GM12878 (cell line): ENCODE data around the gene NMRK2. TPM values are rescaled to one million over a fixed set of nuclear protein-coding genes. Genes with fewer than 3 reads are reported as not detected.
A peak's percentile ranks its signal among the peaks of the same experiment; 100 is the strongest.

ENCODE experiments used
- ASH2L ChIP-seq: fragments of 300-600, 200-600 bp; sonication (generic); IDR thresholded peaks from 2 replicates; pipeline ENCODE4 v1.6.1; 2017; ENCODE audit warnings: low read depth, mild to moderate bottlenecking, borderline replicate concordance
- BACH1 ChIP-seq: fragments of 450-650 bp; IDR thresholded peaks from 2 replicates; pipeline ENCODE4 v1.6.1; 2017; ENCODE audit warnings: mild to moderate bottlenecking, borderline replicate concordance
- CHD1 ChIP-seq: IDR thresholded peaks from 2 replicates; pipeline ENCODE4 v1.6.1; 2012; ENCODE audit warnings: low read depth, low read length, improper control_type of control experiment
- CREB1 ChIP-seq: IDR thresholded peaks from 2 replicates; pipeline ENCODE4 v1.6.1; 2012; ENCODE audit warnings: low read depth, mild to moderate bottlenecking, inconsistent platforms
- LARP7 ChIP-seq: fragments of 450-650 bp; IDR thresholded peaks from 2 replicates; pipeline ENCODE4 v1.6.1; 2017; ENCODE audit warnings: mild to moderate bottlenecking
- MXI1 ChIP-seq: fragments of 150-350 bp; IDR thresholded peaks from 2 replicates; pipeline ENCODE4 v1.6.1; 2011; ENCODE audit warnings: low read depth, mild to moderate bottlenecking, inconsistent platforms, low read length, improper control_type of control experiment
- NFXL1 ChIP-seq: fragments of 450-650 bp; IDR thresholded peaks from 2 replicates; pipeline ENCODE4 v1.6.1; 2017; ENCODE audit warnings: antibody characterized with exemption, mild to moderate bottlenecking, borderline replicate concordance
- POLR2AphosphoS5 ChIP-seq: IDR thresholded peaks from 2 replicates; pipeline ENCODE4 v1.6.1; 2011; ENCODE audit warnings: mild to moderate bottlenecking, low read length, inconsistent platforms
- SREBF1 ChIP-seq: IDR thresholded peaks from 2 replicates; pipeline ENCODE4 v1.6.1; 2012; ENCODE audit warnings: mild to moderate bottlenecking, low read length
- TCF12 ChIP-seq: IDR thresholded peaks from 2 replicates; pipeline ENCODE4 v1.6.1; 2011; ENCODE audit warnings: low read depth, mild to moderate bottlenecking, low read length
- ZBED1 ChIP-seq: IDR thresholded peaks from 2 replicates; pipeline ENCODE4 v1.6.1; 2016; ENCODE audit warnings: borderline replicate concordance
- ZNF207 ChIP-seq: fragments of 450-650 bp; IDR thresholded peaks from 2 replicates; pipeline ENCODE4 v1.6.1; 2014; ENCODE audit warnings: antibody characterized with exemption, mild to moderate bottlenecking, borderline replicate concordance
- ZZZ3 ChIP-seq: IDR thresholded peaks from 2 replicates; pipeline ENCODE4 v1.6.1; 2011; ENCODE audit warnings: low read depth; ENCODE audit not compliant: control insufficient read depth, insufficient read length
- polyA plus RNA-seq, 11 experiments: library from polyadenylated mRNA; depleted of rRNA in 4 of 11; unstranded in 6 of 11; stranded (reverse) in 5 of 11; fragments of >200 nt; fragmentation: Nextera tagmentation in 4 of 11; fragmentation: Illumina TruSeq in 1 of 11; extraction: Ambion mirVana in 4 of 11; extraction: Trizol in 1 of 11; gene quantifications; 1 replicate in 1 of 11; 2 replicates in 10 of 11; pipeline versions ENCODE4 v1.2.1 to v1.2.3, GENCODE V29; 2011 to 2016; ENCODE audit warnings: inconsistent platforms in 2 of 11, missing spikeins in 2 of 11, low read depth in 1 of 11
- total RNA-seq, 4 experiments: library from RNA; depleted of rRNA in 3 of 4; stranded (reverse); fragments of >200 nt in 3 of 4; fragmentation: Illumina TruSeq in 1 of 4; extraction: Trizol in 1 of 4; gene quantifications; 2 replicates each; pipeline versions ENCODE4 v1.2.1 to v1.2.3, GENCODE V29; 2013 to 2021
- TF ChIP-seq, protein P1 (sequence below): fragments of 450-650 bp; IDR thresholded peaks from 2 replicates; pipeline ENCODE4 v1.6.1; 2017; ENCODE audit warnings: borderline replicate concordance
- TF ChIP-seq, protein P2 (sequence below): IDR thresholded peaks from 2 replicates; pipeline ENCODE4 v1.6.1; 2011; ENCODE audit warnings: borderline replicate concordance, low read depth, mild to moderate bottlenecking, moderate library complexity, mixed read lengths, low read length; ENCODE audit not compliant: insufficient read depth; ENCODE audit errors: extremely low read length
- TF ChIP-seq, protein P3 (sequence below): IDR thresholded peaks from 2 replicates; pipeline ENCODE4 v1.6.1; 2012; ENCODE audit warnings: low read length, inconsistent platforms
- TF ChIP-seq, protein P4 (sequence below), 3 experiments: IDR thresholded peaks in 2 of 3; conservative IDR thresholded peaks in 1 of 3; 2 replicates each; pipeline ENCODE4 v1.5.1; 2011; ENCODE audit warnings: low read depth in 3 of 3, low read length in 3 of 3, mild to moderate bottlenecking in 3 of 3, control low read depth in 2 of 3, moderate library complexity in 2 of 3, inconsistent platforms in 1 of 3, mixed read lengths in 1 of 3; ENCODE audit not compliant: control insufficient read depth in 2 of 3, insufficient read depth in 1 of 3; ENCODE audit errors: extremely low read depth in 1 of 3
- TF ChIP-seq, protein P5 (sequence below): fragments of 450-650 bp; IDR thresholded peaks from 2 replicates; pipeline ENCODE4 v1.6.1; 2017; ENCODE audit warnings: mild to moderate bottlenecking, moderate library complexity

The NMRK2 gene
- total and polyA plus RNA-seq, 10 of the 15 experiments (the other 5 are each of a cell fraction or from before 2014, with no cell fraction given): 0.14 to 0.15 TPM; not detected in 8

DNA sequence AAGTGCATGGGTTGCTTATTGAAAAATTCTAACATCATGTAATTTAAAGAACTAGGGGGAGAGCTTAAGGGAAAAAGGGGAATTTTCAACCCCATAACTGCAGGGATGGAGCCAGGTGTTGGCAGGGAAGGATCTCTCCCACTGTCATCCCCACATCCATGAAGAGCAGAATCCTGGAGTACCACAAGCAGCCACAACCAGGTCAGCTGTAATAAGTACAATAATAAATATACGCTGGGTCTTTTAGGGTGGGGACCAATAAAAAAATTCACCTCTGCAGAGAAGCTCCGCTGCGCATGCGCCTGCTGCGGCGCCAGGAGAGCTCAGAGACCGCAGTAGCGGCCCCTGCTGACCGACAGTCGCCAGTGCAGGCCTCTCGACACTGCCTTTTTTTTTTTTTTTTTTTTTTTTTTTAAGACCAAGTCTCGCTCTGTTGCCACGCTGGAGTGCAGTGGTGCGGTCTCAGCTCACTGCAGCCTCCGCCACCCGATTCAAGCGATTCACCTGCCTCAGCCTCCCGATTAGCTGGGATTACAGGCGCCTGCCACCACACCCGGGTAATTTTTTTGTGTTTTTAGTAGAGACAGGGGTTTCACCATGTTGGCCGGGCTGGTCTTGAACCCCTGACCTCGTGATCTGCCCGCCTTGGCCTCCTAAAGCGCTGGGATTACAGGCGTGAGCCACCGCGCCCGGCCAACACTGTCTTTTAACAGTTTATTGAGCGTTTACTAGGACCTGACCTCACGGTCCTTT, 54.9 kb downstream of the NMRK2 start (continued):
- TF ChIP-seq, protein P1, sequence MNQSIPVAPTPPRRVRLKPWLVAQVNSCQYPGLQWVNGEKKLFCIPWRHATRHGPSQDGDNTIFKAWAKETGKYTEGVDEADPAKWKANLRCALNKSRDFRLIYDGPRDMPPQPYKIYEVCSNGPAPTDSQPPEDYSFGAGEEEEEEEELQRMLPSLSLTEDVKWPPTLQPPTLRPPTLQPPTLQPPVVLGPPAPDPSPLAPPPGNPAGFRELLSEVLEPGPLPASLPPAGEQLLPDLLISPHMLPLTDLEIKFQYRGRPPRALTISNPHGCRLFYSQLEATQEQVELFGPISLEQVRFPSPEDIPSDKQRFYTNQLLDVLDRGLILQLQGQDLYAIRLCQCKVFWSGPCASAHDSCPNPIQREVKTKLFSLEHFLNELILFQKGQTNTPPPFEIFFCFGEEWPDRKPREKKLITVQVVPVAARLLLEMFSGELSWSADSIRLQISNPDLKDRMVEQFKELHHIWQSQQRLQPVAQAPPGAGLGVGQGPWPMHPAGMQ: no peak
- TF ChIP-seq, protein P2, sequence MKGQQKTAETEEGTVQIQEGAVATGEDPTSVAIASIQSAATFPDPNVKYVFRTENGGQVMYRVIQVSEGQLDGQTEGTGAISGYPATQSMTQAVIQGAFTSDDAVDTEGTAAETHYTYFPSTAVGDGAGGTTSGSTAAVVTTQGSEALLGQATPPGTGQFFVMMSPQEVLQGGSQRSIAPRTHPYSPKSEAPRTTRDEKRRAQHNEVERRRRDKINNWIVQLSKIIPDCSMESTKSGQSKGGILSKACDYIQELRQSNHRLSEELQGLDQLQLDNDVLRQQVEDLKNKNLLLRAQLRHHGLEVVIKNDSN: no peak
- 0 out of 2 replicates have a peak, but pooled peaks have one; percentile 49 for TF ChIP-seq CREB1
- TF ChIP-seq, protein P3, sequence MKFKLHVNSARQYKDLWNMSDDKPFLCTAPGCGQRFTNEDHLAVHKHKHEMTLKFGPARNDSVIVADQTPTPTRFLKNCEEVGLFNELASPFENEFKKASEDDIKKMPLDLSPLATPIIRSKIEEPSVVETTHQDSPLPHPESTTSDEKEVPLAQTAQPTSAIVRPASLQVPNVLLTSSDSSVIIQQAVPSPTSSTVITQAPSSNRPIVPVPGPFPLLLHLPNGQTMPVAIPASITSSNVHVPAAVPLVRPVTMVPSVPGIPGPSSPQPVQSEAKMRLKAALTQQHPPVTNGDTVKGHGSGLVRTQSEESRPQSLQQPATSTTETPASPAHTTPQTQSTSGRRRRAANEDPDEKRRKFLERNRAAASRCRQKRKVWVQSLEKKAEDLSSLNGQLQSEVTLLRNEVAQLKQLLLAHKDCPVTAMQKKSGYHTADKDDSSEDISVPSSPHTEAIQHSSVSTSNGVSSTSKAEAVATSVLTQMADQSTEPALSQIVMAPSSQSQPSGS: no peak
- no peak for TF ChIP-seq ASH2L
- no peak for TF ChIP-seq NFXL1
- TF ChIP-seq BACH1: no peak
- TF ChIP-seq ZZZ3: no peak
- no peak for TF ChIP-seq CHD1
- TF ChIP-seq SREBF1: no peak
- no peak for TF ChIP-seq MXI1
- TF ChIP-seq TCF12: no peak
- TF ChIP-seq ZBED1: no peak
- TF ChIP-seq, protein P4, sequence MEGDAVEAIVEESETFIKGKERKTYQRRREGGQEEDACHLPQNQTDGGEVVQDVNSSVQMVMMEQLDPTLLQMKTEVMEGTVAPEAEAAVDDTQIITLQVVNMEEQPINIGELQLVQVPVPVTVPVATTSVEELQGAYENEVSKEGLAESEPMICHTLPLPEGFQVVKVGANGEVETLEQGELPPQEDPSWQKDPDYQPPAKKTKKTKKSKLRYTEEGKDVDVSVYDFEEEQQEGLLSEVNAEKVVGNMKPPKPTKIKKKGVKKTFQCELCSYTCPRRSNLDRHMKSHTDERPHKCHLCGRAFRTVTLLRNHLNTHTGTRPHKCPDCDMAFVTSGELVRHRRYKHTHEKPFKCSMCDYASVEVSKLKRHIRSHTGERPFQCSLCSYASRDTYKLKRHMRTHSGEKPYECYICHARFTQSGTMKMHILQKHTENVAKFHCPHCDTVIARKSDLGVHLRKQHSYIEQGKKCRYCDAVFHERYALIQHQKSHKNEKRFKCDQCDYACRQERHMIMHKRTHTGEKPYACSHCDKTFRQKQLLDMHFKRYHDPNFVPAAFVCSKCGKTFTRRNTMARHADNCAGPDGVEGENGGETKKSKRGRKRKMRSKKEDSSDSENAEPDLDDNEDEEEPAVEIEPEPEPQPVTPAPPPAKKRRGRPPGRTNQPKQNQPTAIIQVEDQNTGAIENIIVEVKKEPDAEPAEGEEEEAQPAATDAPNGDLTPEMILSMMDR (IDR thresholded peaks at IDR 0.05 in 2 of 3, conservative IDR thresholded peaks at IDR 0.05 in 1 of 3; ENCODE audit: control insufficient read depth in 2 of 3, extremely low read depth in 1 of 3, insufficient read depth in 1 of 3, low read depth in 3 of 3, low read length in 3 of 3): peak; percentile 78 to 95 (median 79)
- peak; percentile 76; the same call in 1 of the 2 replicates for TF ChIP-seq ZNF207
- 0 out of 2 replicates have a peak, but pooled peaks have one; percentile 26 for TF ChIP-seq LARP7
- TF ChIP-seq, protein P5, sequence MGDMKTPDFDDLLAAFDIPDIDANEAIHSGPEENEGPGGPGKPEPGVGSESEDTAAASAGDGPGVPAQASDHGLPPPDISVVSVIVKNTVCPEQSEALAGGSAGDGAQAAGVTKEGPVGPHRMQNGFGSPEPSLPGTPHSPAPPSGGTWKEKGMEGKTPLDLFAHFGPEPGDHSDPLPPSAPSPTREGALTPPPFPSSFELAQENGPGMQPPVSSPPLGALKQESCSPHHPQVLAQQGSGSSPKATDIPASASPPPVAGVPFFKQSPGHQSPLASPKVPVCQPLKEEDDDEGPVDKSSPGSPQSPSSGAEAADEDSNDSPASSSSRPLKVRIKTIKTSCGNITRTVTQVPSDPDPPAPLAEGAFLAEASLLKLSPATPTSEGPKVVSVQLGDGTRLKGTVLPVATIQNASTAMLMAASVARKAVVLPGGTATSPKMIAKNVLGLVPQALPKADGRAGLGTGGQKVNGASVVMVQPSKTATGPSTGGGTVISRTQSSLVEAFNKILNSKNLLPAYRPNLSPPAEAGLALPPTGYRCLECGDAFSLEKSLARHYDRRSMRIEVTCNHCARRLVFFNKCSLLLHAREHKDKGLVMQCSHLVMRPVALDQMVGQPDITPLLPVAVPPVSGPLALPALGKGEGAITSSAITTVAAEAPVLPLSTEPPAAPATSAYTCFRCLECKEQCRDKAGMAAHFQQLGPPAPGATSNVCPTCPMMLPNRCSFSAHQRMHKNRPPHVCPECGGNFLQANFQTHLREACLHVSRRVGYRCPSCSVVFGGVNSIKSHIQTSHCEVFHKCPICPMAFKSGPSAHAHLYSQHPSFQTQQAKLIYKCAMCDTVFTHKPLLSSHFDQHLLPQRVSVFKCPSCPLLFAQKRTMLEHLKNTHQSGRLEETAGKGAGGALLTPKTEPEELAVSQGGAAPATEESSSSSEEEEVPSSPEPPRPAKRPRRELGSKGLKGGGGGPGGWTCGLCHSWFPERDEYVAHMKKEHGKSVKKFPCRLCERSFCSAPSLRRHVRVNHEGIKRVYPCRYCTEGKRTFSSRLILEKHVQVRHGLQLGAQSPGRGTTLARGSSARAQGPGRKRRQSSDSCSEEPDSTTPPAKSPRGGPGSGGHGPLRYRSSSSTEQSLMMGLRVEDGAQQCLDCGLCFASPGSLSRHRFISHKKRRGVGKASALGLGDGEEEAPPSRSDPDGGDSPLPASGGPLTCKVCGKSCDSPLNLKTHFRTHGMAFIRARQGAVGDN: peak; percentile 58; the same call in 1 of the 2 replicates
- TF ChIP-seq POLR2AphosphoS5: no peak
